ENCODE results near the gene NAPG.
A peak's percentile ranks its signal among the peaks of the same experiment; 100 is the strongest.

NAPG gene

DNA sequence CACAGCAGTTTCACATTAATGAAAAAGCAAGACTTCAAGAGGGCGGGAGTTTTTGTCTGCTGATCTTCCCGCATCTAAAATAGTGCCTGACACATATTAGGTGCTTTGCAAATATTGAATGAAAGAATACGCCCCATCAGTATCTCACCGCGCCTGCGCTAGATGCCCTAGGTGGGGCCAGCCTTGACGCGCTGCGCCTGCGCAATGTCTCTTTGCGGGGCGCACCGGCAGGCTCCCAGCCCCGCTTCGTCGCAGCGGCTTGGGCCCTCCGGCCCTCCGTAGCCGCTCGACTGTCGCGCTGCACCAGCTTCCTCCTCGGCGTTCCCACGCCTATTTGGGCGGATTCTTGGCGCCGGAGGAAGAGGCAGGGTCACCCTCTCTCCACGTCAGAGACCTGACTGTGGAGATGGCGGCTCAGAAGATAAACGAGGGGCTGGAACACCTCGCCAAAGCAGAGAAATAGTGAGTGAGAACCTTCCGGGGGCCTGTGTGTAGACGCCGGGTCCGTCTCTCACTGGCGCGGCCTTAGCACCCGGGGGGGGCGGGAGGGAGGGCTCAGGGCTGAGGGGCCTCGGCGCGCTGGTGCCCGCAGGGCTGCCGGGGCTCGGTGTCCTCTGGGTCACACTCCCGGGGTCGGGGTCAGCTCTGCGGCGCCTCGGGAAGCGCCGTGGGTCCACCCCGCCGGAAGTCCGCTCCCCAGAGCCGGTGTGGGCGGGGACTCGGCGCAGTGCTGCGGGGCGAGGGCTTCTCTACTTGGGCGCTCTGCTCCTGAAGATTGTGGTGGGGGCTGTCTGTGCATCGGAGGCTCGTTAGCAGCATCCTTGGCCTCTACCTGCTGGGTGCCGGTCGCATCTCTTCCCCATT lies at the start of gene NAPG:
Gene NAPG (plus strand): TSS at position 331 of the 864 bp plus-strand sequence. CDS start 76 bp downstream, at position 407.
- TF ChIP-seq, protein P1, sequence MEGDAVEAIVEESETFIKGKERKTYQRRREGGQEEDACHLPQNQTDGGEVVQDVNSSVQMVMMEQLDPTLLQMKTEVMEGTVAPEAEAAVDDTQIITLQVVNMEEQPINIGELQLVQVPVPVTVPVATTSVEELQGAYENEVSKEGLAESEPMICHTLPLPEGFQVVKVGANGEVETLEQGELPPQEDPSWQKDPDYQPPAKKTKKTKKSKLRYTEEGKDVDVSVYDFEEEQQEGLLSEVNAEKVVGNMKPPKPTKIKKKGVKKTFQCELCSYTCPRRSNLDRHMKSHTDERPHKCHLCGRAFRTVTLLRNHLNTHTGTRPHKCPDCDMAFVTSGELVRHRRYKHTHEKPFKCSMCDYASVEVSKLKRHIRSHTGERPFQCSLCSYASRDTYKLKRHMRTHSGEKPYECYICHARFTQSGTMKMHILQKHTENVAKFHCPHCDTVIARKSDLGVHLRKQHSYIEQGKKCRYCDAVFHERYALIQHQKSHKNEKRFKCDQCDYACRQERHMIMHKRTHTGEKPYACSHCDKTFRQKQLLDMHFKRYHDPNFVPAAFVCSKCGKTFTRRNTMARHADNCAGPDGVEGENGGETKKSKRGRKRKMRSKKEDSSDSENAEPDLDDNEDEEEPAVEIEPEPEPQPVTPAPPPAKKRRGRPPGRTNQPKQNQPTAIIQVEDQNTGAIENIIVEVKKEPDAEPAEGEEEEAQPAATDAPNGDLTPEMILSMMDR (conservative IDR thresholded peaks at IDR 0.05; ENCODE audit: low read depth, low read length): no peak
- DNase-seq (ENCODE audit: low read depth): peak; percentile 70
- H3K4me3 ChIP-seq (ENCODE audit: low read length): peak within 1 kb of the TSS; percentile 83

DNA sequence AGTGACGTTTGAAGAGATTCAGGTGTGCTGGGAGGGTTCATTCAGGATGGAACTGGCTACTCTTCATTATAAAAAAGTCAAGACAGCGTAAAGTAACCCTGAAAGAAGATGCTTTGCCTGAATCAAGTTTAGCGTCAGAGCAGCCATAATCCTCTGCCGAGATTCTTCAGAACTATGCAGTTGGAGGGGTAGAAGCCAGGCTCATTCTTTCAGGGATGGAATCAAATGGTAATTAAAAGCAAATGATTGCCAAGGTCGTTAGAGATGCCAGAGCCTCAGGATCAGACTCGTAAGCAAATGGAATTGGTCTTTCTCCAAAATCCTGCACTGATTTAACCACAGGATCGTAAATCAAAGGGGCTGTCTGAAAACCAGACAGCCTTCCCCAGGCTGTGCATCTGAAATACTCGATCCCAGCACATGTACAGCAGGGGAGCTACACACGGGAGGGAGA lies 49.5 kb upstream of the NAPG start:
- no peak for DNase-seq (ENCODE audit: low read depth)
- no peak overlapping the region for H3K4me3 ChIP-seq (ENCODE audit: low read length)
- TF ChIP-seq, protein P1 (conservative IDR thresholded peaks at IDR 0.05; ENCODE audit: low read depth, low read length): no peak

DNA sequence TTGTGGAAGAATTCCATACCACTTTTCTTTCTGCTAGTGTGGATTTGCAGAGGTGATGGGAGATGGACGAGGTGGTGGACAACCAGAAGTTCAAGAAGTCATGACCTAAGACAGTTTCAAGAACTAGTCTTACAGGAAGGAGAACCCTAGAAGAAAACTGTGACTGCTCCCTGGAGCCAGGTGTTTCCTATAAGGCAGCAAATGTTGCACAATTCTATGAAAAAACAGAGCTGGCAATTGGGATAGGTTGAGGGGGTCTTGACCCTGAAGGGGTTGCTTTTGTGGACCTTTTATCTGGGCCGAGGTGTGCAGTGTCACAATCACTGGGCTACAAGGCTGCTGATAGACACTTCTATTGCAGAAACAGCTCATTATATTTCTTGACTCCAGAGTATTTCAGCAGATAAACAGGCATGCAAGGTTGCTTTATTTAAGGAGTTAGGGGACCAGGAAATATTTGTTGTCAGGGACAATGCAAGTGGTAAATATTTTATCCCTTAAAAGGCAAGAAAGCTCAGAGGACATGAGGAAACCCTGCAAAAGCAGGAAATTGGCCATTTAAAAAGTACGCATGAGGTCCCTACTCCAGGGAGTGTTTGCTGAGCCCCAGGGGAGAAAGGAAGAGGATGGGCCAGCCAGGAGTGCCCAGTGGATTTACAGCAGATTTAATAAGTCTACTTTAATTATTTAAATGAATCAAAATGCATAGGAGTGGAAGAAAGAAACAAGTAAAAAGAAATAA lies 48.5 kb upstream of the NAPG start:
- TF ChIP-seq, protein P1 (conservative IDR thresholded peaks at IDR 0.05; ENCODE audit: low read depth, low read length): no peak
- H3K4me3 ChIP-seq (ENCODE audit: low read length): no peak overlapping the region
- no peak for DNase-seq (ENCODE audit: low read depth)

DNA sequence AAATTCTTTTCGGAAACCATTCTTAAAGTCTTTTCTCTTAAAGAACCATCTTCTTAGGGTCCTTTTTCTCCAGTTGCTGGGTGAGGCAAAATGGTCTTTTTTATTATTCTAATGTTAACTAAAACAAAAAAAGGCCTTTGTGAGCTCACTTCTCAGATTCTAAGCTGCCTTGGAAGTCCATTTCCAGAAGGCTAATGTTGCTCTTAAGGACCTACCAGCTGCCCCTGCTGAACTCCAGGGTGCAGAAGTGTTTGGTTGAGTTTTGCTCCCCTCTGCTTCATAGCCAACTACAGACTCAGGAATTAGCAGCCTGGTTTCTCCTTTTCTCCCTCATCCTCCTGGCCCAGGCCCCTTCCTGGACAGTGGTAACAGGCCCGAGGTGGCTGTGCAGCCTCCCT lies 48.0 kb upstream of the NAPG start:
- H3K4me3 ChIP-seq (ENCODE audit: low read length): no peak overlapping the region
- DNase-seq (ENCODE audit: low read depth): no peak
- TF ChIP-seq, protein P1 (conservative IDR thresholded peaks at IDR 0.05; ENCODE audit: low read depth, low read length): no peak

DNA sequence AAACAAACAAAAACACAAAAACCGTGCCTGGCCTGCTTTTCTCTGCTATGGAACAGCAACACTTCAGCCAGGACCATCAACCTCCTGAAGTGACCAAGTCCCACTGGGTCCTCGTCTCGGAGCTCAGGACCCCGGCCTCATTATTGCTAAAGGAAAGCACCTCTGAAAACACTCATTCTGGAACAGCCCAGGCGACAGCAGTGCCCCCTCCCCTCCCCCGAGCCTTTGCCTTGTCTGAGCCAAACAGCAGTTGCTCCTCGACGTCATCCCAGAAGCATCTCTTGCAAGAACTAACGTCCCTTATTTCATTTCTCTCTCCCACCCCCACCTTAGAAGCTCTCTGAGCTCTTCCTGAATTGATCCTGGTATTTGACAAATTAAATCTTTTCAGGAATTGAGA lies 44.0 kb upstream of the NAPG start:
- DNase-seq (ENCODE audit: low read depth): no peak
- no peak overlapping the region for H3K4me3 ChIP-seq (ENCODE audit: low read length)
- TF ChIP-seq, protein P1 (conservative IDR thresholded peaks at IDR 0.05; ENCODE audit: low read depth, low read length): no peak

DNA sequence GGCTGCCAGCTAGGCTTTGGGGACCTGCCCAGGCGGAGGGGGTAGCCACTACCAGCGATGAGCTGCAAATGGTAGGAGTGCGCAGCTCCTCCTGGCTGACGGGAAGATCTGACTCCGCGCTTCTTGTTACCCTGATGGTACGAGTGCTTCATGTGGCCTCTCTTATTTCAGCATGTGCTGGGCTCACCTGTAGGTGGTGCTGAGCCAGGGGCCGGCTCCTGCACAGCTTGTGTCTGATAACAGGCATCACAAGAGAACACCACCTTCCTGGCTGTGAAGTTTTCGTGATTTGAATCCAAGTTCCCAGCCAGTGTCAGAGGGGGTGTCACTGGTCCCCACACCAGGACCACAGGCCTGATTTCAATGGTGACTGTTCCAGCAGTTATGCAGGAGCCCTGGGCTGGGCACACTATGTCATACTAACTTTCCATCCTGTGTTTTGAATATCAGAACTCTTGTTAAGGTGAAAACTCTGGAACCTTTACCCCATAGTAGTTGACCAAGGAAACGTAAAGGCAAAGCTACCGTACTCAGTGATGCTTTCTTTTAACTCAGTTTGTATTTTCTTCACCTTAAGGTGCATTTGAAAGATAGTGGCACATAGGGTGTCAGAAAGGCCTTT lies 43.4 kb upstream of the NAPG start:
- no peak overlapping the region for H3K4me3 ChIP-seq (ENCODE audit: low read length)
- TF ChIP-seq, protein P1 (conservative IDR thresholded peaks at IDR 0.05; ENCODE audit: low read depth, low read length): no peak
- no peak for DNase-seq (ENCODE audit: low read depth)
